LNCAP (cell line): Measurements from ENCODE around the gene MAP2.

Experiments
- TF ChIP-seq, protein P1 (sequence below): fragments of 450-650 bp; IDR thresholded peaks from 2 replicates; pipeline ENCODE4 v1.5.1; 2017; ENCODE audit warnings: mild to moderate bottlenecking

MAP2 gene

GRCh38 chr2:209574515-209574914 lies 150.7 kb downstream of the MAP2 start:
- TF ChIP-seq, protein P1, sequence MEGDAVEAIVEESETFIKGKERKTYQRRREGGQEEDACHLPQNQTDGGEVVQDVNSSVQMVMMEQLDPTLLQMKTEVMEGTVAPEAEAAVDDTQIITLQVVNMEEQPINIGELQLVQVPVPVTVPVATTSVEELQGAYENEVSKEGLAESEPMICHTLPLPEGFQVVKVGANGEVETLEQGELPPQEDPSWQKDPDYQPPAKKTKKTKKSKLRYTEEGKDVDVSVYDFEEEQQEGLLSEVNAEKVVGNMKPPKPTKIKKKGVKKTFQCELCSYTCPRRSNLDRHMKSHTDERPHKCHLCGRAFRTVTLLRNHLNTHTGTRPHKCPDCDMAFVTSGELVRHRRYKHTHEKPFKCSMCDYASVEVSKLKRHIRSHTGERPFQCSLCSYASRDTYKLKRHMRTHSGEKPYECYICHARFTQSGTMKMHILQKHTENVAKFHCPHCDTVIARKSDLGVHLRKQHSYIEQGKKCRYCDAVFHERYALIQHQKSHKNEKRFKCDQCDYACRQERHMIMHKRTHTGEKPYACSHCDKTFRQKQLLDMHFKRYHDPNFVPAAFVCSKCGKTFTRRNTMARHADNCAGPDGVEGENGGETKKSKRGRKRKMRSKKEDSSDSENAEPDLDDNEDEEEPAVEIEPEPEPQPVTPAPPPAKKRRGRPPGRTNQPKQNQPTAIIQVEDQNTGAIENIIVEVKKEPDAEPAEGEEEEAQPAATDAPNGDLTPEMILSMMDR = no peak

DNA sequence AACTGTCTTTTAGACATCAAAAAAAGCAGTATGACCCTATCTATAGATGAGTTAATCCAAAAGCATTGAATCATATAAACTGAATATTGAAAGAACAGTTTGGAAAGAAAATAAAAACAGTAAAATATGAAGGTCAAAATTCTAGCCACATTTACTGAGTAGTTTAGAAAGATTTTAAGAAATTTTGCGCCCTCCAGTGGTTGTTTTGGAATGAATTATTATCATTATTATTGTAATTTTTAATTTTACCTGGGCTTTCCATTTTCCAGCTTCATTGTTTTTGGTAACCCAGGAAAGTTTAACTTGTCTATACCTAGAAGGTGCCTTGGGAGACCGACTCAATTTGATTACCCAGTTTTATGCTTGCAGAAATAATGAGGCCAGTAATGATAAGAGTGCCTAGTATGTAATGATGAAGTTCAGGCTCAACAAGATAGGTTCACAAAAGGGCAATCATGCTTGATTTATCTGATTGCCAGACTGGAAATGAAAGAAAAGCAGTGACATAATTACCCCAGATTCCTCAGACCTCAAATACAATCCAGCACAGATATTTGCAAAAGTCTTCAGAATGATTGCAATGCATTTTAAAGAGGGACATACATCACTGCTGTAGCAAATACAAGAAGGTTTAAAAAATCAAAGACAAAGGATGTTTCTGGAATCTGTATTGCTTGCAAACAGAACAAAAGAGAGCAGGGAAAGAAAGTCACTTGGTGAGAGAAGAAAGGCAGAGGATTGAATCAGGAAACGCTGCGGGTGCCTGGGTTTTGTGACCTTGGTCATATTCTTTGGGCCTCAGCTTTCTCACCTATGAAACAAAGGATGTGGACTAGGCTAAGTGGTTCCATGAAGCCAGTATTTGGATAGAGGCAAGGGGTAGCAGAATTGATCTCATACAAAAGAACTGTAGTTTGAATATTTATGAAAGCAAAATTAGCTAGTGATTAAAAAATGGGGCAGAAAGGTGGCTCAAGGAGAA lies 153.8 kb downstream of the MAP2 start:
- TF ChIP-seq, protein P1 = peak; percentile 32; the same call in 1 of the 2 replicates

GRCh38 chr2:209578394-209579001 lies 154.7 kb downstream of the MAP2 start:
- TF ChIP-seq, protein P1 = no peak

DNA sequence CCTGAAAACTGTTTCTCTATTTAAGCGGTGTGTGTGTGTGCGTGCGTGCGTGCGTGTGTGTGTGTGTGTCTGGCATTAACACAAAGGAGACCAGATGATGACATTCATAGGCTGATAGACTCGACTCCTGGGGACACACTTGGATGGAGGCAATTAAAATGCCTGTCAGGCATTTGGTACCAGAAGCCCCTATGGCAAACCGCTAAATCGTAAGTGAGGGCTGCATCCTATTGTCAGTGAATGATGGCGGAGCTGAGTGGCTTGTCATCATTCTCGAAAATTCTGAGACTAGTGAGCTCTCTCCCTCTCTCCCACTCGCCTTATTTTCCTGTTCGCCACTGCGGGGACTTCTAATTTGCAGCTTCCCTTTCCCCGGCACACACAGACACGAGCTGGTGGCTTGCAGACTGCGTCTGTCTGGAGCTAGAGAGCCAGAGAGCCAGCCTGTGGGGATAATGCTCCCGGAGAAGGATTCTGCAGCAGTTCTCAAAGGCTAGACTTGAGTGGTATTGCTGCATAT lies 155.4 kb downstream of the MAP2 start:
- TF ChIP-seq, protein P1 = no peak

DNA sequence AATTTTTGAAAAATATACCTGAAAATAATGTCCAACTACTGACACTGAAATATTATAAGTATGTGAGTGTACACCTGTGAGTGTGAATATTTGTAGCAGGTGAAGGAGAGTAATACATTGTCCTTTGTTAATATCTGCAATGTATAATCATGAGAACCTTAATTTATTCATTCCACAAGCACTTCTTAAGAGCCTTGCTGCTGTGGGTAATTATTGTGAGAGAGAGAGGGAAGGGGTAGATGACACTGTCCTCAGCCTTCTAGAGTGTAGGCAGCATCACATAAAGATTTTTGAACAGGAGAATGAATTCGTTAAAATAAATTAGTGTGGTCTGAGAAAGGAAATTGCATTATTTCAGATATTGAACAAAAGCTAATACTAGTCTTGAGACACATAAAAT lies 157.2 kb downstream of the MAP2 start:
- TF ChIP-seq, protein P1 = no peak

DNA sequence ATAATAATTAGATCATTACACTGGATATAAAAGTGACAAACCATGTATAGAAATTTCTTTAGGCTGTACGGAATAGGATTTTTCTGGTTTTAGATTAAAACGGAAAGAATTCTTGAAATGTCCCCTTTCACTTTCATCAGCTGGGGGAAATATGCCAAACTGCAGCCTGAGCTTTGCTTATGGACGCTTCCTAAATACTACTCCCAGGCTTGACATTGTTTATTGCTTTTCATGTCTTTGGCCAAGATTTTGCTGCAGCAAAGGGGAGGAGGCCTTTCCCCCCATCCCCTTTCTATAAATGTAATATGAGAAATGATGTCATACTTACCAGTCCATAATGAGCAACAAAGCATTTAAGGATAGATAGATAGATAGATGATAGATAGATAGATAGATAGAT lies 158.4 kb downstream of the MAP2 start:
- TF ChIP-seq, protein P1 = no peak

- TF ChIP-seq, protein P1 = no peak
Observed at GRCh38 chr2:209584472-209584871, 160.6 kb downstream of the MAP2 start.
